NT2/D1 (cell line): ENCODE measurements around the gene WDFY3.

Experiments
- DNase-seq: peaks from one replicate; pipeline ENCODE4 v3.0.0-alpha.2; 2011; ENCODE audit warnings: low read depth, low spot score
- H3K27me3 ChIP-seq: 2 replicates; pipeline ENCODE4 v1.6.0; 2011; ENCODE audit warnings: mild to moderate bottlenecking; ENCODE audit not compliant: insufficient read length, insufficient read depth
- H3K36me3 ChIP-seq: 2 replicates; pipeline ENCODE4 v1.6.1; 2011; ENCODE audit warnings: mild to moderate bottlenecking, low read length, mixed read lengths; ENCODE audit not compliant: insufficient read depth, insufficient read length
- H3K4me1 ChIP-seq: 2 replicates; pipeline ENCODE4 v1.5.1; 2011; ENCODE audit not compliant: insufficient read depth, insufficient read length
- H3K4me3 ChIP-seq: 2 replicates; pipeline ENCODE4 v1.5.1; 2011; ENCODE audit warnings: low read depth; ENCODE audit not compliant: insufficient read length
- H3K9ac ChIP-seq: 2 replicates; pipeline ENCODE4 v1.6.0; 2011; ENCODE audit warnings: low read depth; ENCODE audit not compliant: insufficient read length
- H3K9me3 ChIP-seq: 2 replicates; pipeline ENCODE4 v1.5.1; 2011; ENCODE audit warnings: mild to moderate bottlenecking, low read length; ENCODE audit not compliant: insufficient read depth
- SUZ12 ChIP-seq: IDR thresholded peaks from 2 replicates; pipeline ENCODE4 v1.6.1; 2011; ENCODE audit not compliant: insufficient read length, insufficient read depth; ENCODE audit errors: extremely low read depth
- YY1 ChIP-seq: IDR thresholded peaks from 2 replicates; pipeline ENCODE4 v1.6.1; 2011; ENCODE audit not compliant: insufficient read length, insufficient read depth
- ZNF274 ChIP-seq: IDR thresholded peaks from 2 replicates; pipeline ENCODE4 v1.6.1; 2011; ENCODE audit warnings: mild to moderate bottlenecking, low read depth, low read length

WDFY3 gene

DNA sequence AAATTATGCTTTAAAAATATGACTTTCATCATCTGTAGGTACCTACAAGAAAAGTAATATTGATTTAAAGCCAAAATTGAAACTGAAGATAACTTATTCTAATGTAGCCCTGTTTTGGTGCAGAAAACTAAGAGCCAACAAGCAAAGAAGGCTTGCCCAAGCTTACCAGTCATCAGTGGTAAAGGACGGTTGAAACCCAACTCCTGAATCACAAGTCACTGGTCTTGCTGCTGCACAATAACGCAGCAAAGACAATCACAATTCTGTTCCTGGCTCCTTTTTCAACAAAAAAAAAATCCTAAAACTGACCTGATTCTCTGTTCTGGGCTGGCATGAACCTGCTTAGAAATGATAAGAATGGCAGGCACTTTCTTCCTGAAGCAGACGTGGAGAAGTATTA, 34.5 kb downstream of the WDFY3 start:
- H3K4me3 ChIP-seq = no peak overlapping the region
- H3K9ac ChIP-seq = no peak overlapping the region
- H3K36me3 ChIP-seq = peaks cover 20% of the 10 kb centered on the region
- no peak for DNase-seq
- H3K27me3 ChIP-seq = no peaks in the 10 kb centered on the region
- no peaks in the 10 kb centered on the region for H3K4me1 ChIP-seq
- no peak for TF ChIP-seq ZNF274
- TF ChIP-seq SUZ12 = no peak
- no peak for TF ChIP-seq YY1
- H3K9me3 ChIP-seq = 0 out of 2 replicates have a peak, but pooled peaks cover 6% of the 10 kb centered on the region

DNA sequence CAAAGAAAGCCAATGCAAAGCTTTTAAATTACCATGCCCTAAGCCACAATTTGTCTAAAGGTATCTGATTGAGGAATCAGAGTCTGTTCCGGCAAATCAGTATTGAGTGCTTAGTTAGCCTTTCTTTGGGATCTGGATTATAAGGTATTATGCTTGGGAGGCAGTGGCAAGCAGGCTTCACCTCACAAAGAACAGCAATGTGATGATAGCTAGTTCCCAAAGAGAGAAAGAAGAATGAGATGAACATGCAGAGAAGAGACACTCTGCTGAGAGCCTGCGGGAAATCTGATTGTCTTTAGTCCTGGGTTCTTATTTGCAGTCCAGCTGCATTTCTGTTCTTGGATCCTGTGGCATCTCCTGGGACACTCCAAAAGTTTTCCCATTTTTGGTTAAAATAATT, 35.2 kb downstream of the WDFY3 start:
- H3K36me3 ChIP-seq = peaks cover 20% of the 10 kb centered on the region
- no peaks in the 10 kb centered on the region for H3K27me3 ChIP-seq
- no peak overlapping the region for H3K9ac ChIP-seq
- H3K4me1 ChIP-seq = no peaks in the 10 kb centered on the region
- 0 out of 2 replicates have a peak, but pooled peaks cover 6% of the 10 kb centered on the region for H3K9me3 ChIP-seq
- TF ChIP-seq SUZ12 (no peak), YY1 (no peak), ZNF274 (no peak)
- no peak overlapping the region for H3K4me3 ChIP-seq
- no peak for DNase-seq

- 0 out of 2 replicates have a peak, but pooled peaks cover 6% of the 10 kb centered on the region for H3K9me3 ChIP-seq
- no peak for DNase-seq
- H3K27me3 ChIP-seq = no peaks in the 10 kb centered on the region
- peaks cover 20% of the 10 kb centered on the region for H3K36me3 ChIP-seq
- H3K4me3 ChIP-seq = no peak overlapping the region
- no peak overlapping the region for H3K9ac ChIP-seq
- no peak for TF ChIP-seq ZNF274
- no peak for TF ChIP-seq YY1
- no peak for TF ChIP-seq SUZ12
- H3K4me1 ChIP-seq = no peaks in the 10 kb centered on the region
These were observed 38.4 kb downstream of the WDFY3 start for GRCh38 chr4:84928089-84928488.

- TF ChIP-seq ZNF274 (no peak), SUZ12 (no peak), YY1 (no peak)
- Histone ChIP-seq H3K9ac (no peak overlapping the region), H3K36me3 (peaks cover 20% of the 10 kb centered on the region), H3K4me1 (no peaks in the 10 kb centered on the region), H3K27me3 (no peaks in the 10 kb centered on the region), H3K9me3 (0 out of 2 replicates have a peak, but pooled peaks cover 6% of the 10 kb centered on the region), H3K4me3 (no peak overlapping the region)
- no peak for DNase-seq
These were observed 39.1 kb downstream of the WDFY3 start for GRCh38 chr4:84927428-84927827.

GRCh38 chr4:84925558-84925957, 40.9 kb downstream of the WDFY3 start:
- Histone ChIP-seq H3K4me1 (no peaks in the 10 kb centered on the region), H3K9ac (no peak overlapping the region), H3K36me3 (peaks cover 14% of the 10 kb centered on the region), H3K4me3 (no peak overlapping the region), H3K27me3 (no peaks in the 10 kb centered on the region), H3K9me3 (0 out of 2 replicates have a peak, but pooled peaks cover 6% of the 10 kb centered on the region)
- TF ChIP-seq SUZ12 (no peak), ZNF274 (no peak), YY1 (no peak)
- no peak for DNase-seq

- H3K27me3 ChIP-seq = no peaks in the 10 kb centered on the region
- no peak overlapping the region for H3K4me3 ChIP-seq
- peaks cover 14% of the 10 kb centered on the region for H3K36me3 ChIP-seq
- no peak for DNase-seq
- no peak overlapping the region for H3K9ac ChIP-seq
- TF ChIP-seq SUZ12 = no peak
- no peak for TF ChIP-seq ZNF274
- no peak for TF ChIP-seq YY1
- no peaks in the 10 kb centered on the region for H3K4me1 ChIP-seq
- 0 out of 2 replicates have a peak, but pooled peaks cover 6% of the 10 kb centered on the region for H3K9me3 ChIP-seq
These were observed 42.1 kb downstream of the WDFY3 start for GRCh38 chr4:84924434-84924833.

DNA sequence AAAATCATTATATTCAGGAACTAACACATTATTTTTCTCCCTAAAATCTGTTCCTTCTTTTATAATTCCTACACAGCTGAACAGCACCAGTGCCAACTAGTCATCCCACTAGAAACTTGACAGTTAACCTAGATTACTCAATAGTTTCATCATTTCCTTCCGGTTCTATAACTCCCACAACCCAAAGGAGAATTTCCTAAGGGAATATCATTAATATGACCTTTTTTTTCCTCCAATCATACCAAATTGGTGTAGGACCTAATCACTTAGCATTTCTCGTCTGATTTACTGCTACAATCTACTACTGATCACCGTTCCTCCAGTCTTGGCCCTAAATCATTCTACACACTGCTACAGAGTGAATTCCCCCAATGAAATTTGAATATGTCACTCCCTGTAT, 45.9 kb downstream of the WDFY3 start:
- no peak overlapping the region for H3K9ac ChIP-seq
- TF ChIP-seq SUZ12 = no peak
- no peak for TF ChIP-seq ZNF274
- no peak for TF ChIP-seq YY1
- H3K27me3 ChIP-seq = no peaks in the 10 kb centered on the region
- no peak overlapping the region for H3K4me3 ChIP-seq
- no peak for DNase-seq
- H3K36me3 ChIP-seq = no peaks in the 10 kb centered on the region
- H3K9me3 ChIP-seq = no peaks in the 10 kb centered on the region
- H3K4me1 ChIP-seq = no peaks in the 10 kb centered on the region
